NB4 (cell line): ENCODE results near the gene CBFB.
"Not testable (repeated sequence)": the region's sequence is repeated elsewhere in the genome, so short reads cannot be mapped to it uniquely, and the experiment has no call there.

ENCODE experiments used
- POLR2A ChIP-seq: IDR thresholded peaks from 2 replicates; pipeline ENCODE4 v1.6.1; 2011; ENCODE audit warnings: mild to moderate bottlenecking; ENCODE audit not compliant: insufficient read length; ENCODE audit errors: extremely low read depth
- TF ChIP-seq, protein P1 (sequence below): IDR thresholded peaks from one replicate; pipeline ENCODE4 v1.5.1; 2012; ENCODE audit warnings: low read depth, low read length

DNA sequence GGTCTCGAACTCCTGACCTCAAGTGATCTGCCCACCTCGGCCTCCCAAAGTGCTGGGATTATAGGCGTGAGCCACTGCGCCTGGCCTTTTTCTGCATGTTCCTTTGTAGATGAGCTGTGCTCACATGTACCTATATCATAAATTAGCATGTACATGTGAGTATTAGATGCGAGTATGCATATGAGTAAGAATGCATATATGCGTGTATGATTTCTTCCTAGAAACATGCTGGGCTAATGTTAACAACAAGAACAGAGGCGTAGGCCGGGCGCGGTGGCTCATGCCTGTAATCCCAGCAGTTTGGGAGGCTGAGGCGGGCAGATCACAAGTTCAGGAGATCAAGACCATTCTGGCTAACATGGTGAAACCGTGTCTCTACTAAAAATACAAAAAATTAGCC lies 35.4 kb upstream of the CBFB start:
- TF ChIP-seq, protein P1, sequence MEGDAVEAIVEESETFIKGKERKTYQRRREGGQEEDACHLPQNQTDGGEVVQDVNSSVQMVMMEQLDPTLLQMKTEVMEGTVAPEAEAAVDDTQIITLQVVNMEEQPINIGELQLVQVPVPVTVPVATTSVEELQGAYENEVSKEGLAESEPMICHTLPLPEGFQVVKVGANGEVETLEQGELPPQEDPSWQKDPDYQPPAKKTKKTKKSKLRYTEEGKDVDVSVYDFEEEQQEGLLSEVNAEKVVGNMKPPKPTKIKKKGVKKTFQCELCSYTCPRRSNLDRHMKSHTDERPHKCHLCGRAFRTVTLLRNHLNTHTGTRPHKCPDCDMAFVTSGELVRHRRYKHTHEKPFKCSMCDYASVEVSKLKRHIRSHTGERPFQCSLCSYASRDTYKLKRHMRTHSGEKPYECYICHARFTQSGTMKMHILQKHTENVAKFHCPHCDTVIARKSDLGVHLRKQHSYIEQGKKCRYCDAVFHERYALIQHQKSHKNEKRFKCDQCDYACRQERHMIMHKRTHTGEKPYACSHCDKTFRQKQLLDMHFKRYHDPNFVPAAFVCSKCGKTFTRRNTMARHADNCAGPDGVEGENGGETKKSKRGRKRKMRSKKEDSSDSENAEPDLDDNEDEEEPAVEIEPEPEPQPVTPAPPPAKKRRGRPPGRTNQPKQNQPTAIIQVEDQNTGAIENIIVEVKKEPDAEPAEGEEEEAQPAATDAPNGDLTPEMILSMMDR: not testable (repeated sequence)
- TF ChIP-seq POLR2A: not testable (repeated sequence)
